ENCODE results near the gene AGAP2. TPM values are rescaled to one million over a fixed set of nuclear protein-coding genes. Genes with fewer than 3 reads are reported as not detected.
A peak's percentile ranks its signal among the peaks of the same experiment; 100 is the strongest.

The AGAP2 gene
- total and polyA plus RNA-seq, 9 of the 15 experiments (the other 6 are each of a cell fraction or from before 2014, with no cell fraction given), result 0.04 to 0.77 (median 0.28) TPM; not detected in 1

- no peak for TF ChIP-seq EWSR1 (IDR thresholded peaks at IDR 0.05; ENCODE audit: borderline replicate concordance, low read depth, partially characterized antibody)
- peak; percentile 61 for TF ChIP-seq FOSL1 (tag; conservative IDR thresholded peaks at IDR 0.05)
- TF ChIP-seq CEBPZ (IDR thresholded peaks at IDR 0.05; ENCODE audit: borderline replicate concordance, low read depth, low read length), result no peak
- no peak for TF ChIP-seq DDX20 (tag; IDR thresholded peaks at IDR 0.05; ENCODE audit: low read depth)
- no peak for TF ChIP-seq ZNF592 (IDR thresholded peaks at IDR 0.05)
- no peak for TF ChIP-seq CUX1 (CRISPR knock-in tag; IDR thresholded peaks at IDR 0.05)
- TF ChIP-seq HDAC6 (IDR thresholded peaks at IDR 0.05; ENCODE audit: low read depth, low read length), result no peak
- TF ChIP-seq RBM39 (optimal IDR thresholded peaks at IDR 0.05; ENCODE audit: low read depth, low read length), result no peak
- no peak for TF ChIP-seq ZNF507 (tag; conservative IDR thresholded peaks at IDR 0.05)
- no peak for TF ChIP-seq ZFP1 (CRISPR knock-in tag; IDR thresholded peaks at IDR 0.05)
- no peak for TF ChIP-seq GABPB2 (CRISPR knock-in tag; conservative IDR thresholded peaks at IDR 0.05)
Measured at GRCh38 chr12:57782608-57783465, 44.3 kb upstream of the AGAP2 start, which contains the start of gene TSFM (continued).
